HEK293 (cell line): ENCODE measurements around the gene ALKBH2.

ENCODE experiments used
- EGR2 ChIP-seq: fragments of 450-650 bp; formaldehyde crosslinking; IDR thresholded peaks from 2 replicates; pipeline ENCODE4 v1.5.1; 2016; ENCODE audit warnings: low read depth, missing biosample characterization, missing genetic modification characterization
- GLI4 ChIP-seq: fragments of 450-650 bp; formaldehyde crosslinking; IDR thresholded peaks from 2 replicates; pipeline ENCODE4 v1.5.1; 2016; ENCODE audit warnings: missing biosample characterization, missing genetic modification characterization
- HOXD13 ChIP-seq: sonication (generic); formaldehyde crosslinking; IDR thresholded peaks from 2 replicates; pipeline ENCODE4 v1.8.0; 2022; ENCODE audit warnings: missing genetic modification reagents, borderline replicate concordance
- MYNN ChIP-seq: fragments of 450-650 bp; formaldehyde crosslinking; IDR thresholded peaks from 2 replicates; pipeline ENCODE4 v1.5.1; 2016; ENCODE audit warnings: missing biosample characterization, missing genetic modification characterization, borderline replicate concordance
- PRDM4 ChIP-seq: fragments of 450-650 bp; formaldehyde crosslinking; IDR thresholded peaks from 2 replicates; pipeline ENCODE4 v1.5.1; 2017; ENCODE audit warnings: missing biosample characterization, missing genetic modification characterization
- RBAK ChIP-seq: fragments of 450-650 bp; formaldehyde crosslinking; IDR thresholded peaks from 2 replicates; pipeline ENCODE4 v1.5.1; 2016; ENCODE audit warnings: missing biosample characterization, missing genetic modification characterization
- SALL2 ChIP-seq: fragments of 450-650 bp; formaldehyde crosslinking; IDR thresholded peaks from 2 replicates; pipeline ENCODE4 v1.5.0; 2017; ENCODE audit warnings: missing biosample characterization, mild to moderate bottlenecking, missing genetic modification characterization, borderline replicate concordance
- ZBTB17 ChIP-seq: fragments of 450-650 bp; formaldehyde crosslinking; IDR thresholded peaks from 2 replicates; pipeline ENCODE4 v1.5.1; 2016; ENCODE audit warnings: missing biosample characterization, missing genetic modification characterization
- ZBTB21 ChIP-seq: fragments of 450-650 bp; formaldehyde crosslinking; IDR thresholded peaks from 2 replicates; pipeline ENCODE4 v1.5.1; 2017; ENCODE audit warnings: missing biosample characterization, missing genetic modification characterization
- ZBTB8A ChIP-seq: fragments of 450-650 bp; formaldehyde crosslinking; IDR thresholded peaks from 2 replicates; pipeline ENCODE4 v1.5.1; 2016; ENCODE audit warnings: missing biosample characterization, missing genetic modification characterization
- ZFP3 ChIP-seq: fragments of 450-650 bp; formaldehyde crosslinking; IDR thresholded peaks from 2 replicates; pipeline ENCODE4 v1.5.1; 2016; ENCODE audit warnings: low read depth, missing biosample characterization, missing genetic modification characterization
- ZNF132 ChIP-seq: fragments of 450-650 bp; formaldehyde crosslinking; IDR thresholded peaks from 2 replicates; pipeline ENCODE4 v1.5.1; 2017; ENCODE audit warnings: missing biosample characterization, missing genetic modification characterization, borderline replicate concordance
- ZNF133 ChIP-seq: fragments of 450-650 bp; formaldehyde crosslinking; IDR thresholded peaks from 2 replicates; pipeline ENCODE4 v1.5.1; 2016; ENCODE audit warnings: missing biosample characterization, missing genetic modification characterization
- ZNF138 ChIP-seq: fragments of 450-650 bp; formaldehyde crosslinking; IDR thresholded peaks from 2 replicates; pipeline ENCODE4 v1.5.1; 2016; ENCODE audit warnings: missing biosample characterization, missing genetic modification characterization, borderline replicate concordance
- ZNF148 ChIP-seq: fragments of 450-650 bp; formaldehyde crosslinking; IDR thresholded peaks from 2 replicates; pipeline ENCODE4 v1.5.0; 2017; ENCODE audit warnings: missing biosample characterization, missing genetic modification characterization, borderline replicate concordance
- ZNF16 ChIP-seq: fragments of 450-650 bp; formaldehyde crosslinking; IDR thresholded peaks from 2 replicates; pipeline ENCODE4 v1.5.1; 2016; ENCODE audit warnings: low read depth, missing biosample characterization, missing genetic modification characterization
- ZNF184 ChIP-seq: fragments of 450-650 bp; IDR thresholded peaks from 2 replicates; pipeline ENCODE4 v1.5.1; 2018; ENCODE audit warnings: missing biosample characterization, mild to moderate bottlenecking, missing genetic modification characterization
- ZNF266 ChIP-seq: fragments of 450-650 bp; formaldehyde crosslinking; IDR thresholded peaks from 2 replicates; pipeline ENCODE4 v1.5.1; 2016; ENCODE audit warnings: missing biosample characterization, missing genetic modification characterization, low read depth
- ZNF311 ChIP-seq: fragments of 450-650 bp; formaldehyde crosslinking; IDR thresholded peaks from 2 replicates; pipeline ENCODE4 v1.5.1; 2017; ENCODE audit warnings: missing biosample characterization, missing genetic modification characterization, borderline replicate concordance
- ZNF488 ChIP-seq: fragments of 450-650 bp; formaldehyde crosslinking; IDR thresholded peaks from 2 replicates; pipeline ENCODE4 v1.5.1; 2016; ENCODE audit warnings: missing biosample characterization, missing genetic modification characterization
- ZNF510 ChIP-seq: fragments of 450-650 bp; formaldehyde crosslinking; IDR thresholded peaks from 2 replicates; pipeline ENCODE4 v1.5.1; 2018; ENCODE audit warnings: mild to moderate bottlenecking, missing genetic modification characterization, missing biosample characterization; ENCODE audit not compliant: insufficient replicate concordance
- ZNF518A ChIP-seq: fragments of 450-650 bp; formaldehyde crosslinking; conservative IDR thresholded peaks from 2 replicates; pipeline ENCODE4 v1.5.1; 2016; ENCODE audit warnings: low read depth, missing biosample characterization, missing genetic modification characterization
- ZNF521 ChIP-seq: fragments of 450-650 bp; formaldehyde crosslinking; IDR thresholded peaks from 2 replicates; pipeline ENCODE4 v1.5.1; 2017; ENCODE audit warnings: missing biosample characterization, mild to moderate bottlenecking, missing genetic modification characterization
- ZNF544 ChIP-seq: fragments of 450-650 bp; formaldehyde crosslinking; IDR thresholded peaks from 2 replicates; pipeline ENCODE4 v1.5.0; 2017; ENCODE audit warnings: missing biosample characterization, missing genetic modification characterization
- ZNF626 ChIP-seq: fragments of 450-650 bp; sonication (Bioruptor Pico); formaldehyde crosslinking; IDR thresholded peaks from 2 replicates; pipeline ENCODE4 v1.5.1; 2018; ENCODE audit warnings: missing biosample characterization, missing genetic modification characterization, inconsistent platforms
- ZNF660 ChIP-seq: fragments of 450-650 bp; IDR thresholded peaks from 2 replicates; pipeline ENCODE4 v1.5.1; 2018; ENCODE audit warnings: missing biosample characterization, mild to moderate bottlenecking, missing genetic modification characterization
- ZNF768 ChIP-seq: fragments of 450-650 bp; formaldehyde crosslinking; IDR thresholded peaks from 2 replicates; pipeline ENCODE4 v1.5.1; 2018; ENCODE audit warnings: missing biosample characterization, mild to moderate bottlenecking, missing genetic modification characterization
- ZNF792 ChIP-seq: fragments of 450-650 bp; formaldehyde crosslinking; IDR thresholded peaks from 2 replicates; pipeline ENCODE4 v1.5.1; 2016; ENCODE audit warnings: missing biosample characterization, missing genetic modification characterization
- ZSCAN23 ChIP-seq: fragments of 450-650 bp; formaldehyde crosslinking; IDR thresholded peaks from 2 replicates; pipeline ENCODE4 v1.5.1; 2016; ENCODE audit warnings: missing biosample characterization, missing genetic modification characterization

Gene ALKBH2

GRCh38 chr12:109052414-109053323, 40.6 kb downstream of the ALKBH2 start, which contains the start of gene USP30 (continued):
- TF ChIP-seq ZNF133 (tag by site-specific recombination): no peak
- TF ChIP-seq ZNF184 (tag by site-specific recombination): peak; percentile 90
- peak; percentile 67 for TF ChIP-seq ZBTB8A
- TF ChIP-seq ZNF488: peak; percentile 49; the same call in 1 of the 2 replicates
- TF ChIP-seq GLI4: peak; percentile 90
- TF ChIP-seq ZNF660: peak; percentile 99
- peak; percentile 62 for TF ChIP-seq PRDM4 (tag by site-specific recombination)
- TF ChIP-seq ZNF521 (tag by site-specific recombination): no peak
- TF ChIP-seq SALL2: peak; percentile 96
- TF ChIP-seq ZNF626 (tag by site-specific recombination): peak; percentile 83; the same call in 1 of the 2 replicates
- TF ChIP-seq ZBTB21: 0 out of 2 replicates have a peak, but pooled peaks have one; percentile 58
- no peak for TF ChIP-seq ZNF266 (tag by site-specific recombination)
- TF ChIP-seq ZNF544: no peak
- peak; percentile 88 for TF ChIP-seq MYNN (tag by site-specific recombination)
- TF ChIP-seq ZNF510: no peak
- no peak for TF ChIP-seq ZFP3 (tag by site-specific recombination)
- peak; percentile 90 for TF ChIP-seq ZNF518A (tag by site-specific recombination)
- 0 out of 2 replicates have a peak, but pooled peaks have one; percentile 31 for TF ChIP-seq ZNF16 (tag by site-specific recombination)
- TF ChIP-seq ZNF768 (tag by site-specific recombination): no peak
- TF ChIP-seq ZNF138 (tag by site-specific recombination): no peak
- TF ChIP-seq ZBTB17: peak; percentile 88
- peak; percentile 90 for TF ChIP-seq ZSCAN23
- TF ChIP-seq ZNF792 (tag by site-specific recombination): no peak
- no peak for TF ChIP-seq ZNF311 (tag by site-specific recombination)
- TF ChIP-seq ZNF132 (tag by site-specific recombination): no peak
- TF ChIP-seq EGR2 (tag by site-specific recombination): no peak
- TF ChIP-seq RBAK (tag by site-specific recombination): no peak
- peak; percentile 98 for TF ChIP-seq ZNF148 (tag by site-specific recombination)
- no peak for TF ChIP-seq HOXD13 (CRISPR knock-in tag)
